Panc1 (cell line): ENCODE results near the gene DNAH9. TPM values are rescaled to one million over a fixed set of nuclear protein-coding genes. Genes with fewer than 3 reads are reported as not detected.

Source experiments
- ATAC-seq: fragments of 200-7000 bp; cut with Tn5 transposase; 2 replicates; pipeline ENCODE4 v1.9.1; 2020; ENCODE audit warnings: mild to moderate bottlenecking, moderate library complexity
- BruUV-seq: library from RNA; stranded (reverse); fragments of 400-500 nt; replicated peaks from 2 replicates; lab custom pipeline; 2021; lab: Mats Ljungman, UMichigan
- CTCF ChIA-PET: fragments of 300-600 bp; sonication (Branson Sonifier 250); formaldehyde crosslinking; loops from one replicate; lab custom pipeline; 2022; ENCODE audit warnings: antibody characterized with exemption; lab: Charles Lee
- POLR2A ChIA-PET: fragments of 300-600 bp; sonication (Branson Sonifier 250); formaldehyde crosslinking; loops from one replicate; lab custom pipeline; 2022; ENCODE audit warnings: antibody characterized with exemption; lab: Charles Lee
- DNase-seq: peaks from one replicate; pipeline ENCODE4 v3.0.0-alpha.2; 2010; ENCODE audit warnings: low read depth, low spot score
- H3K27ac ChIP-seq: 2 replicates; pipeline ENCODE4 v1.5.1; 2011; ENCODE audit warnings: mild to moderate bottlenecking, low read length, inconsistent platforms
- H3K27me3 ChIP-seq: fragments of 200-500 bp; sonication (Bioruptor generic); 2 replicates; pipeline ENCODE4 v1.6.0; 2014; ENCODE audit warnings: low read length, inconsistent platforms; ENCODE audit not compliant: control insufficient read depth, insufficient read depth
- H3K36me3 ChIP-seq: fragments of 200-500 bp; sonication (Bioruptor generic); 2 replicates; pipeline ENCODE4 v1.5.1; 2014; ENCODE audit warnings: inconsistent platforms, mild to moderate bottlenecking, low read length, moderate library complexity; ENCODE audit not compliant: control insufficient read depth, insufficient read depth
- H3K4me1 ChIP-seq: 2 replicates; pipeline ENCODE4 v1.5.1; 2011; ENCODE audit warnings: inconsistent platforms, mild to moderate bottlenecking, low read length, moderate library complexity; ENCODE audit not compliant: control insufficient read depth, insufficient read depth
- H3K4me3 ChIP-seq, 2 experiments: 2 replicates each; pipeline ENCODE4 v1.5.1; 2011 to 2012; ENCODE audit warnings: low read depth in 2 of 2, low read length in 2 of 2, mild to moderate bottlenecking in 2 of 2, inconsistent platforms in 1 of 2, moderate library complexity in 1 of 2
- H3K9me3 ChIP-seq: fragments of 200-500 bp; sonication (Bioruptor generic); 2 replicates; pipeline ENCODE4 v1.5.1; 2014; ENCODE audit warnings: low read depth, mild to moderate bottlenecking, inconsistent platforms, low read length, moderate library complexity; ENCODE audit not compliant: control insufficient read depth, insufficient read depth
- CTCF ChIP-seq: fragments of 450-650 bp; IDR thresholded peaks from 2 replicates; pipeline ENCODE4 v1.5.1; 2017; ENCODE audit warnings: mild to moderate bottlenecking
- POLR2AphosphoS5 ChIP-seq: IDR thresholded peaks from 2 replicates; pipeline ENCODE4 v1.6.1; 2012; ENCODE audit warnings: mild to moderate bottlenecking, low read depth, low read length, moderate library complexity
- REST ChIP-seq, 2 experiments: IDR thresholded peaks; 2 replicates each; pipeline ENCODE4 v1.6.1; 2011 to 2012; ENCODE audit warnings: low read depth in 2 of 2, control low read depth in 1 of 2, low read length in 1 of 2, mild to moderate bottlenecking in 1 of 2, moderate library complexity in 1 of 2; ENCODE audit not compliant: insufficient read depth in 1 of 2
- SIN3A ChIP-seq: IDR thresholded peaks from 2 replicates; pipeline ENCODE4 v1.6.1; 2012; ENCODE audit warnings: low read depth, mild to moderate bottlenecking, low read length, moderate library complexity, borderline replicate concordance; ENCODE audit not compliant: insufficient read depth
- TCF7L2 ChIP-seq: IDR thresholded peaks from 2 replicates; pipeline ENCODE4 v1.6.1; 2011; ENCODE audit warnings: mild to moderate bottlenecking, low read depth, low read length, inconsistent platforms
- in situ Hi-C: cut with HindIII; loops from 2 replicates; pipeline ENCODE4 v1.10.0; 2016; ENCODE audit warnings: low sequenced_read_pairs, low pct_unique_long_range_greater_than_20kb
- intact Hi-C: fragments of 100-400 bp; cut with micrococcal nuclease; formaldehyde crosslinking; loops from one replicate; pipeline ENCODE4 v1.10.0; 2022; ENCODE audit not compliant: unreplicated experiment
- total RNA-seq: library from RNA; stranded (reverse); gene quantifications from one replicate; pipeline ENCODE4 v1.2.1, GENCODE V29; 2021; ENCODE audit not compliant: unreplicated experiment

The DNAH9 gene
- total RNA-seq, 1 experiment from 2014 or later: not detected

DNA sequence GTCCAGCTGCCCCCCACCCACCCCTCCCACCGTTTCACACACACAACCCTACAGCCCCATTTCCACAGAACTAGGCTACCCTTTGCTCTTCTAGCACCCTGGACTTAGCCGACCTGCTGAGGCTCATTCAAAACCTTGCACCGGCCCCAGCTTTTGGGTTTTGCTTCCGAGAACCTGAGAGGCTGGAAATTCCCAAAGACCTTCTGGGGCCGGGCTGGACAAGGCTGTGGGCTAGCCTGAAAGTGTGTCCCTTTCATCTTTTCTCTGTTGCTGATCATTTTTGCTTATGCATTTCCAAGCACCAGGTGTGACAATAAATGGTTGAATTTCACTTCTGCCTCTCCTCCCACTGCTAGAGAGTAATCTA, 139.0 kb downstream of the DNAH9 start:
- Histone ChIP-seq H3K27me3 (no peaks in the 10 kb centered on the region), H3K9me3 (no peaks in the 10 kb centered on the region), H3K36me3 (no peaks in the 10 kb centered on the region), H3K4me3 (no peak overlapping the region), H3K27ac (no peak overlapping the region), H3K4me1 (no peaks in the 10 kb centered on the region)
- in situ Hi-C loops (no loop called here), intact Hi-C loops (no loop called here)
- TF ChIP-seq SIN3A (no peak), REST (IDR thresholded peaks at IDR 0.05; ENCODE audit: insufficient read depth in 1 of 2, low read depth in 2 of 2, low read length in 1 of 2) (no peak), TCF7L2 (no peak), POLR2AphosphoS5 (no peak), CTCF (no peak)
- BruUV-seq: no TSS peak
- DNase-seq (no peak), ATAC-seq (no peak)
- ChIA-PET POLR2A (no interaction called here), CTCF (no interaction called here)

- Histone ChIP-seq H3K27me3 (no peaks in the 10 kb centered on the region), H3K36me3 (no peaks in the 10 kb centered on the region), H3K4me1 (no peaks in the 10 kb centered on the region), H3K4me3 (no peak overlapping the region), H3K9me3 (no peaks in the 10 kb centered on the region), H3K27ac (no peak overlapping the region)
- ATAC-seq (no peak), DNase-seq (no peak)
- TF ChIP-seq TCF7L2: no peak
- intact Hi-C loops: no loop called here
- BruUV-seq: no TSS peak
- in situ Hi-C loops: no loop called here
- CTCF ChIA-PET: no interaction called here
- POLR2A ChIA-PET: no interaction called here
These were observed 139.9 kb downstream of the DNAH9 start for GRCh38 chr17:11738151-11738550.

- in situ Hi-C loops: no loop called here
- CTCF ChIA-PET: no interaction called here
These were observed 141.1 kb downstream of the DNAH9 start for GRCh38 chr17:11739351-11739750.

More at GRCh38 chr17:11739351-11739750, 141.1 kb downstream of the DNAH9 start:
- POLR2A ChIA-PET: no interaction called here
- H3K4me3 ChIP-seq: no peak overlapping the region
- intact Hi-C loops: no loop called here
- ATAC-seq (no peak), DNase-seq (no peak)
- no peaks in the 10 kb centered on the region for H3K36me3 ChIP-seq
- no peaks in the 10 kb centered on the region for H3K27me3 ChIP-seq
- no peaks in the 10 kb centered on the region for H3K9me3 ChIP-seq
- H3K27ac ChIP-seq: no peak overlapping the region
- no peaks in the 10 kb centered on the region for H3K4me1 ChIP-seq
- no TSS peak for BruUV-seq
- TF ChIP-seq SIN3A (no peak), TCF7L2 (no peak)
